Hematopoietic multipotent progenitor cell treated with erythropoietin and hydrocortisone succinate and interleukin-3 and kit ligand, for 17 days (in vitro differentiated cells): ENCODE results near the gene MBD6.

ENCODE experiments used
- DNase-seq: peaks from one replicate; pipeline ENCODE4 v3.0.0-alpha.2; 2015; ENCODE audit warnings: low spot score

Gene MBD6

GRCh38 chr12:57576613-57577160 lies 54.1 kb downstream of the MBD6 start:
- DNase-seq = no peak

GRCh38 chr12:57577981-57578758 lies 55.5 kb downstream of the MBD6 start:
- no peak for DNase-seq

GRCh38 chr12:57579011-57579410 lies 56.4 kb downstream of the MBD6 start:
- no peak for DNase-seq
